Measurements from ENCODE around the gene ATG7. TPM values are rescaled to one million over a fixed set of nuclear protein-coding genes. Genes with fewer than 3 reads are reported as not detected.

The ATG7 gene
- total RNA-seq, 5 donors from 2014 or later (not counting 1 experiment from before 2014, with no cell fraction given): 29.0 to 39.3 (median 37.4) TPM

- Histone ChIP-seq H3K4me1 (ENCODE audit: control insufficient read depth in 1 of 2, extremely low read depth in 1 of 2, insufficient read depth in 2 of 2, low read length in 2 of 2) (no peaks in the 10 kb centered on the region), H3K27ac (ENCODE audit: low read length) (no peak overlapping the region), H3K4me3 (ENCODE audit: control insufficient read depth in 1 of 2, extremely low read depth in 1 of 2, low read length in 1 of 2) (no peak overlapping the region), H3K36me3 (ENCODE audit: control insufficient read depth in 2 of 2, extremely low read depth in 1 of 2, insufficient read depth in 1 of 2, low read length in 1 of 2) (no peaks in the 10 kb centered on the region), H3K27me3 (replicated peaks in 1 of 2; ENCODE audit: control insufficient read depth in 2 of 2, extremely low read depth in 1 of 2, insufficient read depth in 2 of 2, low read length in 1 of 2) (peaks cover 0 to under 1% of the 10 kb centered on the region in 2 experiments), H3K9me3 (no peaks in the 10 kb centered on the region)
- DNase-seq (no peak), ATAC-seq (replicated peaks in 1 of 4) (no peak)
- Mint-ChIP-seq H3K27me3 (peaks cover 3 to 8% of the 10 kb centered on the region in 2 donors), H3K9me3 (no peaks in the 10 kb centered on the region), H3K4me3 (no peak overlapping the region), H3K4me1 (peaks cover 0 to 7% (median 6%) of the 10 kb centered on the region in 3 donors), H3K36me3 (no peaks in the 10 kb centered on the region), H3K27ac (no peak overlapping the region)
- ChIA-PET POLR2A (no interaction called here), CTCF (interaction anchor here (0.6 to 0.8 kb wide), 2 partner anchors 11 to 14 kb away, joined by 3 read pairs; no protein-coding TSS in a partner anchor)
- 93% methylated on average over 3 of the region's 4 CpGs for WGBS (ENCODE audit: insufficient coverage)
These were observed 42.1 kb upstream of the ATG7 start for GRCh38 chr3:11230125-11230524.

- no peak overlapping the region for H3K27ac ChIP-seq (ENCODE audit: low read length)
- Mint-ChIP-seq H3K27ac (no peak overlapping the region), H3K4me3 (no peak overlapping the region), H3K27me3 (peaks cover 7 to 11% of the 10 kb centered on the region in 2 donors), H3K4me1 (peaks cover 0 to 7% (median 5%) of the 10 kb centered on the region in 3 donors), H3K9me3 (no peaks in the 10 kb centered on the region), H3K36me3 (no peaks in the 10 kb centered on the region)
- H3K4me3 ChIP-seq (ENCODE audit: control insufficient read depth in 1 of 2, extremely low read depth in 1 of 2, low read length in 1 of 2): no peak overlapping the region
- ATAC-seq (replicated peaks in 1 of 4) (no peak), DNase-seq (no peak)
- H3K9me3 ChIP-seq: no peaks in the 10 kb centered on the region
- POLR2A ChIA-PET: no interaction called here
- H3K4me1 ChIP-seq (ENCODE audit: control insufficient read depth in 1 of 2, extremely low read depth in 1 of 2, insufficient read depth in 2 of 2, low read length in 2 of 2): no peaks in the 10 kb centered on the region
- H3K27me3 ChIP-seq (replicated peaks in 1 of 2; ENCODE audit: control insufficient read depth in 2 of 2, extremely low read depth in 1 of 2, insufficient read depth in 2 of 2, low read length in 1 of 2): peaks cover 0 to 7% of the 10 kb centered on the region in 2 experiments
- CTCF ChIA-PET: no interaction called here
- WGBS (ENCODE audit: insufficient coverage): 83% methylated on average over 2 of the region's 3 CpGs
- H3K36me3 ChIP-seq (ENCODE audit: control insufficient read depth in 2 of 2, extremely low read depth in 1 of 2, insufficient read depth in 1 of 2, low read length in 1 of 2): no peaks in the 10 kb centered on the region
These were observed 41.4 kb upstream of the ATG7 start for GRCh38 chr3:11230832-11231231.

- POLR2A ChIA-PET: no interaction called here
These were observed 36.8 kb upstream of the ATG7 start for GRCh38 chr3:11235385-11235784.

GRCh38 chr3:11236588-11237461, 35.4 kb upstream of the ATG7 start:
- H3K27me3 ChIP-seq (replicated peaks in 1 of 2; ENCODE audit: control insufficient read depth in 2 of 2, extremely low read depth in 1 of 2, insufficient read depth in 2 of 2, low read length in 1 of 2): peaks cover 0 to 7% of the 10 kb centered on the region in 2 experiments
- Mint-ChIP-seq H3K36me3 (no peaks in the 10 kb centered on the region), H3K27me3 (peaks cover 11 to 21% of the 10 kb centered on the region in 2 donors), H3K27ac (no peak overlapping the region), H3K4me1 (peaks cover 0 to 8% (median 0%) of the 10 kb centered on the region in 3 donors), H3K9me3 (peaks cover 0 to 4% (median 0%) of the 10 kb centered on the region in 3 donors), H3K4me3 (no peak overlapping the region)
- H3K9me3 ChIP-seq: no peaks in the 10 kb centered on the region
- no peaks in the 10 kb centered on the region for H3K36me3 ChIP-seq (ENCODE audit: control insufficient read depth in 2 of 2, extremely low read depth in 1 of 2, insufficient read depth in 1 of 2, low read length in 1 of 2)
- ATAC-seq (replicated peaks in 1 of 4) (peak; percentile 40 to 70 (median 58)), DNase-seq (peak; percentile 28 to 83 (median 71))
- WGBS (ENCODE audit: insufficient coverage): no CpG with 5 or more reads among the region's 8 CpGs
- no peak overlapping the region for H3K4me3 ChIP-seq (ENCODE audit: control insufficient read depth in 1 of 2, extremely low read depth in 1 of 2, low read length in 1 of 2)
- ChIA-PET CTCF (interaction anchor here (0.6 to 3.7 kb wide), 12 partner anchors 54 to 491 kb away, joined by 3 to 34 read pairs (median 4); no protein-coding TSS in a partner anchor), POLR2A (no interaction called here)
- no peak overlapping the region for H3K27ac ChIP-seq (ENCODE audit: low read length)
- no peaks in the 10 kb centered on the region for H3K4me1 ChIP-seq (ENCODE audit: control insufficient read depth in 1 of 2, extremely low read depth in 1 of 2, insufficient read depth in 2 of 2, low read length in 2 of 2)

More at GRCh38 chr3:11235385-11235784, 36.8 kb upstream of the ATG7 start:
- peaks cover 7 to 17% of the 10 kb centered on the region in 2 donors for H3K27me3 Mint-ChIP-seq
- Histone ChIP-seq H3K4me1 (ENCODE audit: control insufficient read depth in 1 of 2, extremely low read depth in 1 of 2, insufficient read depth in 2 of 2, low read length in 2 of 2) (no peaks in the 10 kb centered on the region), H3K27me3 (replicated peaks in 1 of 2; ENCODE audit: control insufficient read depth in 2 of 2, extremely low read depth in 1 of 2, insufficient read depth in 2 of 2, low read length in 1 of 2) (peaks cover 0 to 7% of the 10 kb centered on the region in 2 experiments), H3K27ac (ENCODE audit: low read length) (no peak overlapping the region), H3K4me3 (ENCODE audit: control insufficient read depth in 1 of 2, extremely low read depth in 1 of 2, low read length in 1 of 2) (no peak overlapping the region), H3K9me3 (no peaks in the 10 kb centered on the region), H3K36me3 (ENCODE audit: control insufficient read depth in 2 of 2, extremely low read depth in 1 of 2, insufficient read depth in 1 of 2, low read length in 1 of 2) (no peaks in the 10 kb centered on the region)
- H3K4me3 Mint-ChIP-seq: no peak overlapping the region
- no peak overlapping the region for H3K27ac Mint-ChIP-seq
- CTCF ChIA-PET: interaction anchor here (1.5 to 3.7 kb wide), 3 partner anchors 56 to 101 kb away, joined by 4 to 34 read pairs (median 8); no protein-coding TSS in a partner anchor
- DNase-seq (no peak), ATAC-seq (replicated peaks in 1 of 4) (no peak)
- no peaks in the 10 kb centered on the region for H3K36me3 Mint-ChIP-seq
- WGBS (ENCODE audit: insufficient coverage): 40% methylated on average over 1 of the region's 8 CpGs
- peaks cover 0 to 4% (median 0%) of the 10 kb centered on the region in 3 donors for H3K9me3 Mint-ChIP-seq
- H3K4me1 Mint-ChIP-seq: peaks cover 0 to 8% (median 0%) of the 10 kb centered on the region in 3 donors

GRCh38 chr3:11238060-11238459, 34.1 kb upstream of the ATG7 start:
- H3K4me3 ChIP-seq (ENCODE audit: control insufficient read depth in 1 of 2, extremely low read depth in 1 of 2, low read length in 1 of 2): no peak overlapping the region
- H3K27me3 Mint-ChIP-seq: peaks cover 11 to 21% of the 10 kb centered on the region in 2 donors
- H3K9me3 Mint-ChIP-seq: peaks cover 0 to 4% (median 0%) of the 10 kb centered on the region in 3 donors
- ChIA-PET POLR2A (no interaction called here), CTCF (interaction anchor here (0.7 to 3.7 kb wide), 7 partner anchors 12 to 533 kb away, joined by 3 to 34 read pairs (median 10); no protein-coding TSS in a partner anchor)
- H3K4me1 Mint-ChIP-seq: peaks cover 0 to 8% (median 0%) of the 10 kb centered on the region in 3 donors
- no peak overlapping the region for H3K27ac ChIP-seq (ENCODE audit: low read length)
- DNase-seq (no peak), ATAC-seq (replicated peaks in 1 of 4) (peak in 1 of 4 experiments; percentile 33)
- no peaks in the 10 kb centered on the region for H3K9me3 ChIP-seq
- no peaks in the 10 kb centered on the region for H3K4me1 ChIP-seq (ENCODE audit: control insufficient read depth in 1 of 2, extremely low read depth in 1 of 2, insufficient read depth in 2 of 2, low read length in 2 of 2)
- peaks cover 0 to 7% of the 10 kb centered on the region in 2 experiments for H3K27me3 ChIP-seq (replicated peaks in 1 of 2; ENCODE audit: control insufficient read depth in 2 of 2, extremely low read depth in 1 of 2, insufficient read depth in 2 of 2, low read length in 1 of 2)
- no peaks in the 10 kb centered on the region for H3K36me3 Mint-ChIP-seq
- H3K4me3 Mint-ChIP-seq: no peak overlapping the region
- no CpG with 5 or more reads among the region's 3 CpGs for WGBS (ENCODE audit: insufficient coverage)
- H3K36me3 ChIP-seq (ENCODE audit: control insufficient read depth in 2 of 2, extremely low read depth in 1 of 2, insufficient read depth in 1 of 2, low read length in 1 of 2): no peaks in the 10 kb centered on the region
- no peak overlapping the region for H3K27ac Mint-ChIP-seq

- Histone ChIP-seq H3K27me3 (replicated peaks in 1 of 2; ENCODE audit: control insufficient read depth in 2 of 2, extremely low read depth in 1 of 2, insufficient read depth in 2 of 2, low read length in 1 of 2) (peaks cover 0 to 7% of the 10 kb centered on the region in 2 experiments), H3K4me1 (ENCODE audit: control insufficient read depth in 1 of 2, extremely low read depth in 1 of 2, insufficient read depth in 2 of 2, low read length in 2 of 2) (no peaks in the 10 kb centered on the region), H3K36me3 (ENCODE audit: control insufficient read depth in 2 of 2, extremely low read depth in 1 of 2, insufficient read depth in 1 of 2, low read length in 1 of 2) (no peaks in the 10 kb centered on the region), H3K27ac (ENCODE audit: low read length) (no peak overlapping the region), H3K9me3 (no peaks in the 10 kb centered on the region), H3K4me3 (ENCODE audit: control insufficient read depth in 1 of 2, extremely low read depth in 1 of 2, low read length in 1 of 2) (no peak overlapping the region)
- ATAC-seq (replicated peaks in 1 of 4): peak in 1 of 4 experiments; percentile 27
- Mint-ChIP-seq H3K27me3 (peaks cover 14 to 24% of the 10 kb centered on the region in 2 donors), H3K36me3 (no peaks in the 10 kb centered on the region), H3K27ac (no peak overlapping the region), H3K4me3 (no peak overlapping the region), H3K4me1 (peaks cover 0 to 8% (median 0%) of the 10 kb centered on the region in 3 donors), H3K9me3 (peaks cover 0 to 4% (median 0%) of the 10 kb centered on the region in 3 donors)
- ChIA-PET CTCF (interaction anchor here in 1 of 2 donors (1.6 kb wide), 1 partner anchor 413 kb away, joined by 12 read pairs; no protein-coding TSS in a partner anchor), POLR2A (no interaction called here)
- WGBS (ENCODE audit: insufficient coverage): no CpG with 5 or more reads among the region's 1 CpG
- DNase-seq: no peak
These were observed 33.3 kb upstream of the ATG7 start for GRCh38 chr3:11238880-11239279.

Measured in T-cell (primary cell).